CD14-positive monocyte (primary cell): ENCODE data around the gene GAS7. TPM values are rescaled to one million over a fixed set of nuclear protein-coding genes. Genes with fewer than 3 reads are reported as not detected.

Source experiments
- DNase-seq, 3 donors: peaks; one replicate each; pipeline ENCODE4 v3.0.0-alpha.2; 2011 to 2022
- H2AFZ ChIP-seq: 2 replicates; pipeline ENCODE4 v1.6.0; 2012; ENCODE audit warnings: mild to moderate bottlenecking, low read depth, low read length, inconsistent platforms; ENCODE audit not compliant: insufficient read depth, poor library complexity, severe bottlenecking
- H3K27ac ChIP-seq, 2 donors: 1 replicate in 1 of 2; 2 replicates in 1 of 2; pipeline ENCODE4 v1.5.1; 2012 to 2013; ENCODE audit warnings: low read length in 2 of 2, control low read depth in 1 of 2, inconsistent platforms in 1 of 2, low read depth in 1 of 2, mild to moderate bottlenecking in 1 of 2
- H3K27me3 ChIP-seq, 2 donors: one replicate each; pipeline versions ENCODE4 v1.6.0 to v1.6.1; 2011 to 2013; ENCODE audit warnings: low read length in 2 of 2; ENCODE audit not compliant: control insufficient read depth in 2 of 2, insufficient read depth in 2 of 2
- H3K36me3 ChIP-seq, 2 donors: replicated peaks in 1 of 2; 1 replicate in 1 of 2; 2 replicates in 1 of 2; pipeline versions ENCODE4 v1.5.1 to v1.6.1; 2012 to 2013; ENCODE audit warnings: low read length in 2 of 2, control low read depth in 1 of 2, inconsistent platforms in 1 of 2, mild to moderate bottlenecking in 1 of 2; ENCODE audit not compliant: insufficient read depth in 2 of 2, control insufficient read depth in 1 of 2
- H3K4me1 ChIP-seq, 2 donors: 1 replicate in 1 of 2; 2 replicates in 1 of 2; pipeline versions ENCODE4 v1.5.1 to v1.6.1; 2012 to 2013; ENCODE audit warnings: low read length in 2 of 2, control low read depth in 1 of 2, inconsistent platforms in 1 of 2, mild to moderate bottlenecking in 1 of 2, moderate library complexity in 1 of 2; ENCODE audit not compliant: insufficient read depth in 2 of 2, control insufficient read depth in 1 of 2
- H3K4me2 ChIP-seq: replicated peaks from 2 replicates; pipeline ENCODE3; 2012; ENCODE audit warnings: low read length, moderate library complexity, mild to moderate bottlenecking; ENCODE audit not compliant: poor library complexity, severe bottlenecking; ENCODE audit errors: extremely low read depth
- H3K4me3 ChIP-seq, 3 experiments: fragments of 200-600 bp in 1 of 3; sonication (generic) in 1 of 3; replicated peaks in 1 of 3; 1 replicate in 2 of 3; 2 replicates in 1 of 3; pipeline ENCODE4 v1.5.1; 2011 to 2013; ENCODE audit warnings: low read length in 3 of 3, mild to moderate bottlenecking in 3 of 3, control low read depth in 2 of 3, low read depth in 2 of 3, inconsistent platforms in 1 of 3, moderate library complexity in 1 of 3
- H3K79me2 ChIP-seq: 2 replicates; pipeline ENCODE4 v1.6.0; 2012; ENCODE audit warnings: mild to moderate bottlenecking, control low read depth, inconsistent platforms, low read length, moderate library complexity; ENCODE audit not compliant: insufficient read depth
- H3K9ac ChIP-seq: 2 replicates; pipeline ENCODE4 v1.6.0; 2017; ENCODE audit warnings: low read length, mild to moderate bottlenecking; ENCODE audit not compliant: insufficient read depth, poor library complexity, severe bottlenecking
- H3K9me3 ChIP-seq, 2 donors: replicated peaks in 1 of 2; 1 replicate in 1 of 2; 2 replicates in 1 of 2; pipeline versions ENCODE4 v1.5.1 to v1.6.1; 2012 to 2013; ENCODE audit warnings: low read length in 2 of 2, control low read depth in 1 of 2; ENCODE audit not compliant: control insufficient read depth in 1 of 2, insufficient read depth in 1 of 2
- H4K20me1 ChIP-seq: 2 replicates; pipeline ENCODE4 v1.6.0; 2012; ENCODE audit warnings: mild to moderate bottlenecking, low read length, control low read depth, moderate library complexity; ENCODE audit not compliant: insufficient read depth
- H3K27ac Mint-ChIP-seq, 7 donors: one replicate each; pipeline ENCODE4 v1.8.0; 2020; ENCODE audit warnings: mild to moderate bottlenecking in 7 of 7, mixed read lengths in 7 of 7, moderate library complexity in 6 of 7, inconsistent platforms in 2 of 7
- H3K27me3 Mint-ChIP-seq, 3 donors: one replicate each; pipeline ENCODE4 v1.8.0; 2021 to 2022; ENCODE audit warnings: low read depth in 3 of 3, mild to moderate bottlenecking in 3 of 3, mixed read lengths in 3 of 3, moderate library complexity in 3 of 3, inconsistent platforms in 1 of 3
- H3K36me3 Mint-ChIP-seq, 2 donors: one replicate each; pipeline ENCODE4 v1.8.0; 2020; ENCODE audit warnings: mixed read lengths in 2 of 2, inconsistent platforms in 1 of 2, mild to moderate bottlenecking in 1 of 2
- H3K4me1 Mint-ChIP-seq: one replicate; pipeline ENCODE4 v1.8.0; 2020; ENCODE audit warnings: mild to moderate bottlenecking, mixed read lengths
- H3K4me3 Mint-ChIP-seq, 2 donors: one replicate each; pipeline ENCODE4 v1.8.0; 2020; ENCODE audit warnings: mild to moderate bottlenecking in 2 of 2, mixed read lengths in 2 of 2, moderate library complexity in 1 of 2
- H3K9me3 Mint-ChIP-seq, 7 donors: one replicate each; pipeline ENCODE4 v1.8.0; 2020 to 2022; ENCODE audit warnings: mixed read lengths in 7 of 7, mild to moderate bottlenecking in 6 of 7, moderate library complexity in 6 of 7, inconsistent platforms in 2 of 7
- CTCF ChIP-seq: fragments of 200-600 bp; IDR thresholded peaks from one replicate; pipeline ENCODE4 v1.8.0; 2022; ENCODE audit warnings: antibody characterized with exemption, mild to moderate bottlenecking
- WGBS: methylation state at CpG from one replicate; pipeline ENCODE4 v1.1.5; 2013; ENCODE audit warnings: missing lambda C conversion rate; ENCODE audit not compliant: insufficient coverage; 5-methylcytosine and 5-hydroxymethylcytosine counted together
- intact Hi-C, 2 donors: fragments of 100-400 bp; cut with micrococcal nuclease; formaldehyde crosslinking; loops; one replicate each; pipeline versions ENCODE4 v1.15.0 to v1.15.1; 2023
- polyA plus RNA-seq, 3 donors: library from polyadenylated mRNA; depleted of rRNA in 1 of 3; unstranded in 2 of 3; stranded (reverse) in 1 of 3; fragments of 300-500 nt in 2 of 3; fragments of >200 nt in 1 of 3; fragmentation: Illumina TruSeq in 2 of 3; gene quantifications; 1 replicate in 2 of 3; 2 replicates in 1 of 3; pipeline ENCODE4 v1.2.3, GENCODE V29; 2012 to 2021

Gene GAS7
- polyA plus RNA-seq, 3 donors: 53.1 to 91.9 (median 66.6) TPM

GRCh38 chr17:9928601-9929333, 269.6 kb downstream of the GAS7 start:
- Histone ChIP-seq H3K4me1 (no peaks in the 10 kb centered on the region), H3K27me3 (no peaks in the 10 kb centered on the region), H3K9me3 (no peaks in the 10 kb centered on the region), H3K79me2 (no peaks in the 10 kb centered on the region), H4K20me1 (peaks cover 60% of the 10 kb centered on the region), H3K9ac (no peak overlapping the region), H2AFZ (no peak overlapping the region), H3K36me3 (peaks cover 79 to 93% of the 10 kb centered on the region in 2 donors), H3K4me3 (no peak overlapping the region), H3K4me2 (no peak overlapping the region), H3K27ac (peak overlapping the region in 1 of 2 donors; percentile 14)
- peaks cover 0 to 2% (median 0%) of the 10 kb centered on the region in 7 donors for H3K9me3 Mint-ChIP-seq
- no peak overlapping the region for H3K4me3 Mint-ChIP-seq
- peaks cover 63 to 82% of the 10 kb centered on the region in 2 donors for H3K36me3 Mint-ChIP-seq
- 90% methylated on average over 5 of the region's 13 CpGs for WGBS
- H3K27me3 Mint-ChIP-seq: peaks cover 0 to 2% (median 2%) of the 10 kb centered on the region in 3 donors
- H3K27ac Mint-ChIP-seq: peak overlapping the region in 5 of 7 donors; percentile 1 to 78 (median 43)
- intact Hi-C loops: no loop called here
- no peak for TF ChIP-seq CTCF
- H3K4me1 Mint-ChIP-seq: no peaks in the 10 kb centered on the region
- no peak for DNase-seq

- Mint-ChIP-seq H3K4me3 (no peak overlapping the region), H3K27me3 (peaks cover 0 to 2% (median 2%) of the 10 kb centered on the region in 3 donors), H3K27ac (peak overlapping the region in 6 of 7 donors; percentile 65 to 88 (median 75)), H3K36me3 (peaks cover 61 to 81% of the 10 kb centered on the region in 2 donors), H3K9me3 (peaks cover 0 to 2% (median 0%) of the 10 kb centered on the region in 7 donors), H3K4me1 (no peaks in the 10 kb centered on the region)
- Histone ChIP-seq H3K4me1 (no peaks in the 10 kb centered on the region), H3K4me3 (no peak overlapping the region), H3K36me3 (peaks cover 74 to 93% of the 10 kb centered on the region in 2 donors), H3K4me2 (no peak overlapping the region), H3K79me2 (no peaks in the 10 kb centered on the region), H3K27me3 (no peaks in the 10 kb centered on the region), H3K27ac (peak overlapping the region in 1 of 2 donors; percentile 59), H4K20me1 (peaks cover 53% of the 10 kb centered on the region), H3K9me3 (no peaks in the 10 kb centered on the region), H3K9ac (no peak overlapping the region), H2AFZ (no peak overlapping the region)
- intact Hi-C loops: no loop called here
- no peak for TF ChIP-seq CTCF
- WGBS: 98% methylated on average over 15 of the region's 21 CpGs
- no peak for DNase-seq
Observed at GRCh38 chr17:9926150-9926804, 272.1 kb downstream of the GAS7 start.
